Measurements from ENCODE around the gene QPCT. TPM values are rescaled to one million over a fixed set of nuclear protein-coding genes. Genes with fewer than 3 reads are reported as not detected.
A peak's percentile ranks its signal among the peaks of the same experiment; 100 is the strongest.

The QPCT gene
- polyA plus RNA-seq, 1 of the 3 experiments (the other 2 are of a cell fraction), result 0.12 TPM

GRCh38 chr2:37321029-37321682 is 23.3 kb upstream of the QPCT start:
- peak overlapping the region; percentile 78; the same call in 1 of the 2 replicates for H3K4me2 ChIP-seq
- no peaks in the 10 kb centered on the region for H3K9me2 ChIP-seq
- H3K4me3 ChIP-seq (ENCODE audit: low read depth in 2 of 2, low read length in 1 of 2), result no peak overlapping the region
- peaks cover 79% of the 10 kb centered on the region for H3K79me2 ChIP-seq (ENCODE audit: insufficient read depth)
- TF ChIP-seq USF2 (IDR thresholded peaks at IDR 0.05; ENCODE audit: borderline replicate concordance, low read depth, low read length), result no peak
- no peak for TF ChIP-seq MXI1 (IDR thresholded peaks at IDR 0.05; ENCODE audit: low read depth, low read length)
- no peak for TF ChIP-seq EZH2phosphoT487 (IDR thresholded peaks at IDR 0.05; ENCODE audit: borderline replicate concordance, low read depth)
- no peak for TF ChIP-seq POLR2AphosphoS5 (IDR thresholded peaks at IDR 0.05; ENCODE audit: low read depth, low read length)
- no peak overlapping the region for H3K9ac ChIP-seq
- H3K4me1 ChIP-seq (ENCODE audit: control insufficient read depth in 1 of 2, insufficient read depth in 2 of 2, low read depth in 1 of 2, low read length in 1 of 2), result peaks cover 27 to 57% of the 10 kb centered on the region in 2 experiments; a peak in 3 of 4 replicates
- H2AFZ ChIP-seq (ENCODE audit: low read depth), result no peak overlapping the region
- H3F3A ChIP-seq (replicated peaks; ENCODE audit: insufficient read depth), result peaks cover 21% of the 10 kb centered on the region
- H4K20me1 ChIP-seq (ENCODE audit: insufficient read depth), result peaks cover 56% of the 10 kb centered on the region
- POLR2A ChIA-PET, result no interaction called here
- peak overlapping the region in 1 of 2 experiments; percentile 93; a peak in 2 of 4 replicates for H3K27ac ChIP-seq (ENCODE audit: low read depth in 2 of 2, low read length in 1 of 2)
- H3K27me3 ChIP-seq (ENCODE audit: insufficient read depth), result no peaks in the 10 kb centered on the region
- DNase-seq, result no peak
- H3K9me3 ChIP-seq, result no peaks in the 10 kb centered on the region
- CTCF ChIA-PET, result interaction anchor here (1.0 to 4.5 kb wide), 8 partner anchors 10 to 556 kb away, joined by 3 to 25 read pairs (median 6); no protein-coding TSS in a partner anchor
- H3K36me3 ChIP-seq (replicated peaks in 1 of 2; ENCODE audit: control insufficient read depth in 1 of 2, insufficient read depth in 2 of 2, low read length in 1 of 2), result peaks cover 24 to 30% of the 10 kb centered on the region in 2 experiments
- 91% methylated on average over 4 of the region's 4 CpGs for WGBS (ENCODE audit: low lambda C conversion rate)

- peaks cover 31 to 66% of the 10 kb centered on the region in 2 experiments; a peak in 3 of 4 replicates for H3K4me1 ChIP-seq (ENCODE audit: control insufficient read depth in 1 of 2, insufficient read depth in 2 of 2, low read depth in 1 of 2, low read length in 1 of 2)
- H3K27me3 ChIP-seq (ENCODE audit: insufficient read depth), result no peaks in the 10 kb centered on the region
- no peaks in the 10 kb centered on the region for H3K9me3 ChIP-seq
- H3K27ac ChIP-seq (ENCODE audit: low read depth in 2 of 2, low read length in 1 of 2), result peak overlapping the region; percentile 74 to 93
- peaks cover 12 to 17% of the 10 kb centered on the region in 2 experiments for H3K36me3 ChIP-seq (replicated peaks in 1 of 2; ENCODE audit: control insufficient read depth in 1 of 2, insufficient read depth in 2 of 2, low read length in 1 of 2)
- POLR2A ChIA-PET, result interaction anchor here (0.8 to 1.1 kb wide), 2 partner anchors 11 to 1429 kb away, joined by 3 read pairs; partner anchors contain the start of gene SRSF7
- H3K9ac ChIP-seq, result peak overlapping the region; percentile 78; the same call in 1 of the 2 replicates
- peak; percentile 77 for DNase-seq
- peaks cover 55% of the 10 kb centered on the region for H4K20me1 ChIP-seq (ENCODE audit: insufficient read depth)
- no peak overlapping the region for H2AFZ ChIP-seq (ENCODE audit: low read depth)
- H3K79me2 ChIP-seq (ENCODE audit: insufficient read depth), result peaks cover 67% of the 10 kb centered on the region
- H3K4me2 ChIP-seq, result peak overlapping the region; percentile 78
- CTCF ChIA-PET, result interaction anchor here (1.2 to 4.5 kb wide), 8 partner anchors 8 to 555 kb away, joined by 3 to 25 read pairs (median 4); no protein-coding TSS in a partner anchor
- H3K4me3 ChIP-seq (ENCODE audit: low read depth in 2 of 2, low read length in 1 of 2), result peak overlapping the region; percentile 92 to 96; a peak in 3 of 4 replicates
- H3F3A ChIP-seq (replicated peaks; ENCODE audit: insufficient read depth), result peaks cover 26% of the 10 kb centered on the region
- no peaks in the 10 kb centered on the region for H3K9me2 ChIP-seq
- TF ChIP-seq ELF1 (IDR thresholded peaks at IDR 0.05), result no peak
- peak; percentile 98 for TF ChIP-seq RCOR1 (IDR thresholded peaks at IDR 0.05; ENCODE audit: low read length)
- TF ChIP-seq IRF3 (IDR thresholded peaks at IDR 0.05; ENCODE audit: low read depth, low read length), result no peak
- no peak for TF ChIP-seq EZH2phosphoT487 (IDR thresholded peaks at IDR 0.05; ENCODE audit: borderline replicate concordance, low read depth)
- TF ChIP-seq CHD2 (IDR thresholded peaks at IDR 0.05; ENCODE audit: low read length, partially characterized antibody), result peak; percentile 84
- peak; percentile 22; the same call in 1 of the 2 replicates for TF ChIP-seq NFIC (IDR thresholded peaks at IDR 0.05; ENCODE audit: borderline replicate concordance)
- TF ChIP-seq FOXM1 (IDR thresholded peaks at IDR 0.05; ENCODE audit: low read depth), result no peak
- TF ChIP-seq RFX5 (IDR thresholded peaks at IDR 0.05; ENCODE audit: low read length), result peak; percentile 66
- peak; percentile 81 for TF ChIP-seq GATA2 (CRISPR knock-in tag; IDR thresholded peaks at IDR 0.05)
- peak; percentile 99 for TF ChIP-seq MXI1 (IDR thresholded peaks at IDR 0.05; ENCODE audit: low read depth, low read length)
- TF ChIP-seq RAD21 (IDR thresholded peaks at IDR 0.05; ENCODE audit: low read length), result peak; percentile 28; the same call in 1 of the 2 replicates
- peak in 1 of 2 experiments; percentile 87; a peak in 2 of 4 replicates for TF ChIP-seq EP300 (IDR thresholded peaks at IDR 0.05; ENCODE audit: borderline replicate concordance in 1 of 2, low read depth in 1 of 2, low read length in 1 of 2)
- TF ChIP-seq RXRA (IDR thresholded peaks at IDR 0.05; ENCODE audit: borderline replicate concordance, low read depth), result no peak
- no peak for TF ChIP-seq REST (IDR thresholded peaks at IDR 0.05; ENCODE audit: low read depth, low read length)
- TF ChIP-seq SIN3A (IDR thresholded peaks at IDR 0.05; ENCODE audit: borderline replicate concordance, low read depth, low read length), result peak; percentile 45; the same call in 1 of the 2 replicates
- TF ChIP-seq MEF2A (IDR thresholded peaks at IDR 0.05; ENCODE audit: borderline replicate concordance, low read depth), result no peak
- TF ChIP-seq FOXJ3 (CRISPR knock-in tag; IDR thresholded peaks at IDR 0.05), result peak; percentile 64; the same call in 1 of the 2 replicates
- TF ChIP-seq TAF1 (IDR thresholded peaks at IDR 0.05; ENCODE audit: borderline replicate concordance, low read depth, low read length), result no peak
Measured at GRCh38 chr2:37322368-37322767, 22.1 kb upstream of the QPCT start.

All from SK-N-SH (cell line).